ENCODE measurements around the gene XRN1. TPM values are rescaled to one million over a fixed set of nuclear protein-coding genes. Genes with fewer than 3 reads are reported as not detected.

XRN1 gene
- total RNA-seq, 1 donor from 2014 or later = 46.1 TPM

DNA sequence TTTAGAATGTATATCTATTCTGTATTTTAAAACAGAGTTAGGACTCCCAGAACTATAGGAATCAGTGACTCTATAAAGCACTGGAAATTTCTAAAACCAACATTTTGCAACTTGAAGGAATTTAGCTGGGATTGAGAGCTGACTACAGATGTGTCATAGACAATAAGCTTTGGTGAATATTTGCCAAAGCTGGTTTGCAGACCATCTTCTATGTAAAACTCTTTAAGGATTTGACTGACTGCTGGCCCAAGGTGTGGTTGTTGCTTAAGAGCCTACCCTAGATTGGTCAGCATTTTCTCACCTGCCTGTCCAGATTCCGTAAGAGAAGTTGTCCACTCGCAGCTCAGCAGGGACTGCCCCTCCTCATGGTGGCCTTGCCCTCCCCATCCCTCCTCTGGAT, 149.2 kb downstream of the XRN1 start:
- no peaks in the 10 kb centered on the region for H3K27me3 ChIP-seq
- H3K27ac ChIP-seq = no peak overlapping the region
- no peaks in the 10 kb centered on the region for H3K9me3 ChIP-seq
- no peaks in the 10 kb centered on the region for H3K36me3 ChIP-seq
- intact Hi-C loops (cut with DNase I) = no loop called here
- no peak overlapping the region for H3K4me3 ChIP-seq
- no peaks in the 10 kb centered on the region for H3K4me1 ChIP-seq
- no peak for TF ChIP-seq CTCF (IDR thresholded peaks at IDR 0.05)
- DNase-seq = no peak
- ATAC-seq = no peak

DNA sequence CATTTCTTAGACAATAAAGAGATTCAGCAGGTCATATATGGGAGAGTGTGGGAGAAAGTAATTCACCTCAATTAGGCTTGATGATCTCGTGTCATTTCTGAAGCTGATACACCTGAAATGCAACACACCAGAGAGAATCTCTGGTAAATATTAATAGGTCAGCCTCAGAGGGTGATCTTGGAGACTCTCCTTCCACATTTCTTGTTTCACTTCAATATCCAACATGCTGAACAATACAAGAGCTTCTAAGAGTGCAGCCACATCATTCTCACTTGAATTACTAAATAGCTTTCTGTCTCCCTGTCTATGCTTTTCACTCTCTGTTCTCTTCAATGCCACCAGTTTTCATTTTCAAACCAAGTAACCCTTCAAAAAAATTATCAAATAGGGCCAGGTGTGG, 151.3 kb downstream of the XRN1 start:
- H3K27ac ChIP-seq = no peak overlapping the region
- TF ChIP-seq CTCF (IDR thresholded peaks at IDR 0.05) = no peak
- ATAC-seq (no peak), DNase-seq (no peak)
- intact Hi-C loops (cut with DNase I) = no loop called here
- H3K27me3 ChIP-seq = no peaks in the 10 kb centered on the region
- no peaks in the 10 kb centered on the region for H3K4me1 ChIP-seq
- no peaks in the 10 kb centered on the region for H3K9me3 ChIP-seq
- H3K4me3 ChIP-seq = no peak overlapping the region
- no peaks in the 10 kb centered on the region for H3K36me3 ChIP-seq

- no peak overlapping the region for H3K27ac ChIP-seq
- no peaks in the 10 kb centered on the region for H3K36me3 ChIP-seq
- no peak for TF ChIP-seq CTCF (IDR thresholded peaks at IDR 0.05)
- DNase-seq (no peak), ATAC-seq (no peak)
- H3K9me3 ChIP-seq = no peaks in the 10 kb centered on the region
- intact Hi-C loops (cut with DNase I) = no loop called here
- H3K4me3 ChIP-seq = no peak overlapping the region
- no peaks in the 10 kb centered on the region for H3K4me1 ChIP-seq
- H3K27me3 ChIP-seq = no peaks in the 10 kb centered on the region
These were observed 159.8 kb downstream of the XRN1 start for GRCh38 chr3:142287866-142288638.

DNA sequence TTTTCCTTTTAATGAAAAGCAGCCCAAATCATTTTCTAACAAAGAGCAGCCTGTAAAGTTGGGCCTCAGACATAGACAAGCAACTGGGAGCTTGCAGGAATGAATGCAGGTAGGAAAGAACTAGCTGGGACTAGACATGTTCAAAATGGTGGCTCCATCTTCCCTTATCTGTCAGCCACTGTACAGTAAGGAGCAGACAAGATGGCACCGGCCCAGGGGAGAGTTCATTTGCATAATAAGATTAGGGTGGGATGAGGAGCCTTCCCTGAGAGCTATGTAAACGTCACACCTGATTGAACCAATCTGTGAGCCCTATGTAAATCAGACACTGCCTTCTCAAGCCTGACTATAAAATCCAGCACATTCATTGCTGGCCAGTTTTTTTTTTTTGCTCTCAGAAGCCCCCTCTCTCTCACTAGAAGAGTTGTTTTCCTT, 162.7 kb downstream of the XRN1 start:
- DNase-seq = no peak
- ATAC-seq = no peak
- Histone ChIP-seq H3K4me3 (no peak overlapping the region), H3K4me1 (no peaks in the 10 kb centered on the region), H3K9me3 (no peaks in the 10 kb centered on the region), H3K36me3 (no peaks in the 10 kb centered on the region), H3K27me3 (no peaks in the 10 kb centered on the region), H3K27ac (no peak overlapping the region)
- intact Hi-C loops (cut with DNase I) = no loop called here
- no peak for TF ChIP-seq CTCF (IDR thresholded peaks at IDR 0.05)

DNA sequence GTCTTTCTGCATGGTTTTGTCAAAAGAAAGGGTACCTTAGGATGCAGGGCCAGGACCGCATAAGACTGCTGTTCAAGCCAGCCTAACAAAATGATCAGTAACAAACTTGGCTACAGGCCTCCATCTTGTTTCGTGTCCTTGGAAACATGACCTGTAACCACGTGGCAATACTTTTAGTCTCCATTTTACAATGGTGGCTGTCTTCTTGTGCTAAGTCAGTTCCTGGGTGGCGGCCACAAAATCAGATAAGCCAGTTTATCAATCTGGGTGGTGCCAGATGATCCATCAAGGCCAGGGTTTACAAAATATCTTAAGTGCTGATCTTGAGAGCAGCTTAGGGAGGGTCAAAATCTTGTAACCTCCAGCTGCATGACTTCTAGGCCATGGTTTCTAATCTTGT, 165.3 kb downstream of the XRN1 start:
- H3K9me3 ChIP-seq = no peaks in the 10 kb centered on the region
- DNase-seq (no peak), ATAC-seq (no peak)
- TF ChIP-seq CTCF (IDR thresholded peaks at IDR 0.05) = no peak
- no peak overlapping the region for H3K4me3 ChIP-seq
- no peak overlapping the region for H3K27ac ChIP-seq
- intact Hi-C loops (cut with DNase I) = no loop called here
- H3K4me1 ChIP-seq = peaks cover 4% of the 10 kb centered on the region
- no peaks in the 10 kb centered on the region for H3K27me3 ChIP-seq
- no peaks in the 10 kb centered on the region for H3K36me3 ChIP-seq
